ENCODE measurements around the gene CDK18.

DNA sequence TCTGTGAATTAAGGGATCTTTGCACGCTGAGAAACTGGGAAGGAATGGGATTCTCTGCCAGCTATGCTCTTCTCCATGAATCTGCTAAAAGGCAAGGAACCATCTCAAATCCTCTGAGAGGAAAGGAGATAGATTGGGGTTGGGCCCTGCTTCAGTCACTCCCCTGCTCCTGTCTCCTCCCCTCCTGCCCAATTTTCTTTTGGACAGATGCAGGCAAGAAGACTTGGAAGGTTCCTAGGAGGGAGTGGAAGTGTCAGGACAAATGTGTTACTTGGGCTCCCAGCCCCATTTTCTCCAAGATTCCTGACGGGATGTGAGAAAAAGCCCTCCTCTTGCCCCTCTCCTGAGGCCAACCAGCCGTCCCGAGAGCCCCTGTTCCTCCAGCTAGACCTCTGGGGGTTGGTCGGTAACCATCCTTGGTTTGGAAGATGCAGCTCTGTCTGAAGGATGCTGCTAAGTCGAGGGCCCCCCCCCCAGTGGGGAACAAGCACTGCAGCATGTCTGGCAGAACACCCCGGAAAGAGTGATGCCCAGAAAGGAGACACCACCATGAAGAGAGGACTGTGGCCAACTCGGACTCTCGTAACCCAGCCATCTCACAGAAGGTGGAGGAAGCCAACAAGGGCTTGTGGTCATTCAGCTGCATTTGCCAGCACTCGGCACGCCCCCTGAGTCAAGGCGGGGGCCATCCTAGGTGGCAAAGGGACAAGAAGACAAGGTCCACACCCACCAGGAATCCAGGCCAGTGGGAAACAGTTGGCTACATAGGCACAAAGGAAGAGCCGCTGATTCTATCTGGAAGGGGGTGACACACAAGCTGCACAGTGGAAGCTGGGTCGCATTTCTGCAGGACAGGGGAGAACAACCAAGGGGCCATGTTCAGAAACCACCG is 43.7 kb downstream of the CDK18 start:
- TF ChIP-seq, protein P1, sequence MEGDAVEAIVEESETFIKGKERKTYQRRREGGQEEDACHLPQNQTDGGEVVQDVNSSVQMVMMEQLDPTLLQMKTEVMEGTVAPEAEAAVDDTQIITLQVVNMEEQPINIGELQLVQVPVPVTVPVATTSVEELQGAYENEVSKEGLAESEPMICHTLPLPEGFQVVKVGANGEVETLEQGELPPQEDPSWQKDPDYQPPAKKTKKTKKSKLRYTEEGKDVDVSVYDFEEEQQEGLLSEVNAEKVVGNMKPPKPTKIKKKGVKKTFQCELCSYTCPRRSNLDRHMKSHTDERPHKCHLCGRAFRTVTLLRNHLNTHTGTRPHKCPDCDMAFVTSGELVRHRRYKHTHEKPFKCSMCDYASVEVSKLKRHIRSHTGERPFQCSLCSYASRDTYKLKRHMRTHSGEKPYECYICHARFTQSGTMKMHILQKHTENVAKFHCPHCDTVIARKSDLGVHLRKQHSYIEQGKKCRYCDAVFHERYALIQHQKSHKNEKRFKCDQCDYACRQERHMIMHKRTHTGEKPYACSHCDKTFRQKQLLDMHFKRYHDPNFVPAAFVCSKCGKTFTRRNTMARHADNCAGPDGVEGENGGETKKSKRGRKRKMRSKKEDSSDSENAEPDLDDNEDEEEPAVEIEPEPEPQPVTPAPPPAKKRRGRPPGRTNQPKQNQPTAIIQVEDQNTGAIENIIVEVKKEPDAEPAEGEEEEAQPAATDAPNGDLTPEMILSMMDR (IDR thresholded peaks at IDR 0.05) = no peak
- TF ChIP-seq POLR2A (IDR thresholded peaks at IDR 0.05) = no peak

Data from uterus (tissue), 2 donors.